Transverse colon (tissue), 3 donors: ENCODE measurements around the gene TGOLN2.

Experiments
- CTCF ChIP-seq, 5 experiments: fragments of 200-600 bp in 3 of 5; fragments of 450-650 bp in 2 of 5; sonication (generic) in 3 of 5; IDR thresholded peaks; 1 replicate in 2 of 5; 2 replicates in 3 of 5; pipeline ENCODE4 v1.5.1; 2016 to 2017; ENCODE audit warnings: antibody characterized with exemption in 5 of 5, inconsistent platforms in 3 of 5, mild to moderate bottlenecking in 2 of 5, moderate library complexity in 1 of 5
- EP300 ChIP-seq: sonication (generic); formaldehyde crosslinking; IDR thresholded peaks from one replicate; pipeline ENCODE4 v1.6.1; 2017; ENCODE audit warnings: antibody characterized with exemption, low read depth
- POLR2A ChIP-seq: fragments of 450-650 bp; IDR thresholded peaks from one replicate; pipeline ENCODE4 v1.6.1; 2016; ENCODE audit warnings: antibody characterized with exemption, mild to moderate bottlenecking, moderate library complexity

- no peak for TF ChIP-seq CTCF (IDR thresholded peaks at IDR 0.05)
- no peak for TF ChIP-seq POLR2A
- no peak for TF ChIP-seq EP300
Measured at GRCh38 chr2:85308896-85309555, 18.8 kb downstream of the TGOLN2 start.
